WTC11 (cell line): ENCODE measurements around the gene TRIM26. TPM values are rescaled to one million over a fixed set of nuclear protein-coding genes. Genes with fewer than 3 reads are reported as not detected.
"Not testable (repeated sequence)": the region's sequence is repeated elsewhere in the genome, so short reads cannot be mapped to it uniquely, and the experiment has no call there.

Experiments
- ATAC-seq: fragments of 200-7000 bp; cut with Tn5 transposase; 2 replicates; pipeline ENCODE4 v1.10.0; 2021; ENCODE audit warnings: mild to moderate bottlenecking, moderate library complexity
- CTCF ChIA-PET: fragments of 300-600 bp; sonication (Branson Sonifier 250); formaldehyde crosslinking; loops from one replicate; lab custom pipeline; 2021; ENCODE audit warnings: antibody characterized with exemption; lab: Charles Lee
- POLR2A ChIA-PET: fragments of 350-600 bp; sonication (Branson Sonifier 250); formaldehyde crosslinking; loops from one replicate; lab custom pipeline; 2021; ENCODE audit warnings: antibody characterized with exemption; lab: Charles Lee
- DNase-seq: peaks from one replicate; pipeline ENCODE4 v3.0.0; 2021; ENCODE audit warnings: low spot score
- H3K27ac Mint-ChIP-seq: 2 replicates; pipeline ENCODE4 v1.8.0; 2021; ENCODE audit warnings: mixed read lengths
- H3K27me3 Mint-ChIP-seq: 2 replicates; pipeline ENCODE4 v1.8.0; 2021; ENCODE audit warnings: low read depth, mild to moderate bottlenecking, moderate library complexity, mixed read lengths
- H3K36me3 Mint-ChIP-seq: 2 replicates; pipeline ENCODE4 v1.8.0; 2021; ENCODE audit warnings: mixed read lengths
- H3K4me1 Mint-ChIP-seq: 2 replicates; pipeline ENCODE4 v1.8.0; 2022; ENCODE audit warnings: mixed read lengths
- H3K4me3 Mint-ChIP-seq: 2 replicates; pipeline ENCODE4 v1.8.0; 2021; ENCODE audit warnings: mild to moderate bottlenecking, moderate library complexity, mixed read lengths
- H3K9me3 Mint-ChIP-seq: 2 replicates; pipeline ENCODE4 v1.8.0; 2021; ENCODE audit warnings: mixed read lengths
- CREM ChIP-seq: sonication (generic); formaldehyde crosslinking; IDR thresholded peaks from 2 replicates; pipeline ENCODE4 v1.8.1; 2022; ENCODE audit warnings: mild to moderate bottlenecking, missing genetic modification reagents, moderate library complexity
- E2F1 ChIP-seq: sonication (generic); formaldehyde crosslinking; IDR thresholded peaks from 2 replicates; pipeline ENCODE4 v1.8.0; 2022; ENCODE audit warnings: mild to moderate bottlenecking, missing genetic modification reagents
- EMX1 ChIP-seq: fragments of 250-450 bp; sonication (Bioruptor Pico); IDR thresholded peaks from 2 replicates; pipeline ENCODE4 v1.8.0; 2021; ENCODE audit warnings: mild to moderate bottlenecking
- FOXJ3 ChIP-seq: sonication (generic); formaldehyde crosslinking; IDR thresholded peaks from 2 replicates; pipeline ENCODE4 v1.9.0; 2021; ENCODE audit warnings: missing genetic modification reagents, mild to moderate bottlenecking, borderline replicate concordance
- FOXK1 ChIP-seq: sonication (generic); formaldehyde crosslinking; IDR thresholded peaks from 2 replicates; pipeline ENCODE4 v1.8.0; 2022; ENCODE audit warnings: mild to moderate bottlenecking, moderate library complexity, missing genetic modification reagents
- FOXP1 ChIP-seq: sonication (generic); formaldehyde crosslinking; IDR thresholded peaks from 2 replicates; pipeline ENCODE4 v1.8.0; 2022; ENCODE audit warnings: missing genetic modification reagents, mild to moderate bottlenecking, moderate library complexity, borderline replicate concordance
- GTF2I ChIP-seq: fragments of 250-450 bp; sonication (Bioruptor Pico); conservative IDR thresholded peaks from 2 replicates; pipeline ENCODE4 v1.4.0; 2021; ENCODE audit warnings: mild to moderate bottlenecking
- HMGA2 ChIP-seq: fragments of 250-450 bp; sonication (Bioruptor Pico); IDR thresholded peaks from 2 replicates; pipeline ENCODE4 v1.4.0; 2021; ENCODE audit warnings: mild to moderate bottlenecking, moderate library complexity
- JAZF1 ChIP-seq: fragments of 250-450 bp; sonication (Bioruptor Pico); IDR thresholded peaks from 2 replicates; pipeline ENCODE4 v1.9.0; 2021; ENCODE audit warnings: moderate library complexity, mild to moderate bottlenecking, inconsistent platforms
- MYBL2 ChIP-seq: sonication (generic); formaldehyde crosslinking; IDR thresholded peaks from 2 replicates; pipeline ENCODE4 v1.8.1; 2023; ENCODE audit warnings: mild to moderate bottlenecking, moderate library complexity, missing genetic modification reagents
- NR1H2 ChIP-seq: sonication (generic); formaldehyde crosslinking; IDR thresholded peaks from 2 replicates; pipeline ENCODE4 v1.9.0; 2021; ENCODE audit warnings: mild to moderate bottlenecking, moderate library complexity, missing genetic modification reagents
- PRRX2 ChIP-seq: fragments of 250-450 bp; sonication (Bioruptor Pico); IDR thresholded peaks from 2 replicates; pipeline ENCODE4 v1.8.0; 2021; ENCODE audit warnings: mild to moderate bottlenecking
- SMAD3 ChIP-seq: sonication (generic); formaldehyde crosslinking; IDR thresholded peaks from 2 replicates; pipeline ENCODE4 v1.8.0; 2022; ENCODE audit warnings: missing genetic modification reagents, mild to moderate bottlenecking, borderline replicate concordance
- ZNF121 ChIP-seq: sonication (generic); formaldehyde crosslinking; IDR thresholded peaks from 2 replicates; pipeline ENCODE4 v1.8.0; 2023; ENCODE audit warnings: missing genetic modification reagents
- ZSCAN18 ChIP-seq: fragments of 250-450 bp; sonication (Bioruptor Pico); IDR thresholded peaks from 2 replicates; pipeline ENCODE4 v2.1.2; 2022; ENCODE audit warnings: mild to moderate bottlenecking, moderate library complexity
- total RNA-seq: library from RNA; stranded (reverse); gene quantifications from 3 replicates; pipeline ENCODE4 v1.2.3, GENCODE V29; 2021
- TF ChIP-seq, protein P1 (sequence below): sonication (generic); formaldehyde crosslinking; conservative IDR thresholded peaks from 2 replicates; pipeline ENCODE4 v1.8.1; 2022; ENCODE audit warnings: mild to moderate bottlenecking, missing genetic modification reagents
- TF ChIP-seq, protein P2 (sequence below): sonication (generic); formaldehyde crosslinking; IDR thresholded peaks from 2 replicates; pipeline ENCODE4 v1.8.1; 2023; ENCODE audit warnings: mild to moderate bottlenecking, missing genetic modification reagents
- TF ChIP-seq, protein P3 (sequence below): sonication (generic); formaldehyde crosslinking; IDR thresholded peaks from 2 replicates; pipeline ENCODE4 v1.8.0; 2023; ENCODE audit warnings: missing genetic modification reagents
- TF ChIP-seq, protein P4 (sequence below): sonication (generic); formaldehyde crosslinking; IDR thresholded peaks from 2 replicates; pipeline ENCODE4 v1.8.1; 2022; ENCODE audit warnings: missing genetic modification reagents, borderline replicate concordance
- TF ChIP-seq, protein P5 (sequence below): sonication (generic); formaldehyde crosslinking; IDR thresholded peaks from 2 replicates; pipeline ENCODE4 v1.8.0; 2022; ENCODE audit warnings: mild to moderate bottlenecking, missing genetic modification reagents

Gene TRIM26
- total RNA-seq, 1 experiment from 2014 or later: 27.7 TPM

- Mint-ChIP-seq H3K4me3 (no peak overlapping the region), H3K27me3 (peaks cover 73% of the 10 kb centered on the region), H3K36me3 (no peaks in the 10 kb centered on the region), H3K4me1 (peaks cover 9% of the 10 kb centered on the region), H3K27ac (no peak overlapping the region), H3K9me3 (no peaks in the 10 kb centered on the region; the same call in 1 of the 2 replicates)
- POLR2A ChIA-PET: no interaction called here
- no peak for TF ChIP-seq FOXK1 (CRISPR knock-in tag)
- TF ChIP-seq, protein P1, sequence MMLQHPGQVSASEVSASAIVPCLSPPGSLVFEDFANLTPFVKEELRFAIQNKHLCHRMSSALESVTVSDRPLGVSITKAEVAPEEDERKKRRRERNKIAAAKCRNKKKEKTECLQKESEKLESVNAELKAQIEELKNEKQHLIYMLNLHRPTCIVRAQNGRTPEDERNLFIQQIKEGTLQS (CRISPR knock-in tag): no peak
- TF ChIP-seq, protein P2, sequence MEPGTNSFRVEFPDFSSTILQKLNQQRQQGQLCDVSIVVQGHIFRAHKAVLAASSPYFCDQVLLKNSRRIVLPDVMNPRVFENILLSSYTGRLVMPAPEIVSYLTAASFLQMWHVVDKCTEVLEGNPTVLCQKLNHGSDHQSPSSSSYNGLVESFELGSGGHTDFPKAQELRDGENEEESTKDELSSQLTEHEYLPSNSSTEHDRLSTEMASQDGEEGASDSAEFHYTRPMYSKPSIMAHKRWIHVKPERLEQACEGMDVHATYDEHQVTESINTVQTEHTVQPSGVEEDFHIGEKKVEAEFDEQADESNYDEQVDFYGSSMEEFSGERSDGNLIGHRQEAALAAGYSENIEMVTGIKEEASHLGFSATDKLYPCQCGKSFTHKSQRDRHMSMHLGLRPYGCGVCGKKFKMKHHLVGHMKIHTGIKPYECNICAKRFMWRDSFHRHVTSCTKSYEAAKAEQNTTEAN: no peak
- TF ChIP-seq, protein P3, sequence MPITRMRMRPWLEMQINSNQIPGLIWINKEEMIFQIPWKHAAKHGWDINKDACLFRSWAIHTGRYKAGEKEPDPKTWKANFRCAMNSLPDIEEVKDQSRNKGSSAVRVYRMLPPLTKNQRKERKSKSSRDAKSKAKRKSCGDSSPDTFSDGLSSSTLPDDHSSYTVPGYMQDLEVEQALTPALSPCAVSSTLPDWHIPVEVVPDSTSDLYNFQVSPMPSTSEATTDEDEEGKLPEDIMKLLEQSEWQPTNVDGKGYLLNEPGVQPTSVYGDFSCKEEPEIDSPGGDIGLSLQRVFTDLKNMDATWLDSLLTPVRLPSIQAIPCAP: no peak
- TF ChIP-seq CREM (CRISPR knock-in tag): no peak
- no peak for TF ChIP-seq NR1H2 (CRISPR knock-in tag)
- no peak for TF ChIP-seq FOXJ3 (CRISPR knock-in tag)
- no peak for TF ChIP-seq ZNF121
- TF ChIP-seq FOXP1 (CRISPR knock-in tag): no peak
- TF ChIP-seq, protein P4, sequence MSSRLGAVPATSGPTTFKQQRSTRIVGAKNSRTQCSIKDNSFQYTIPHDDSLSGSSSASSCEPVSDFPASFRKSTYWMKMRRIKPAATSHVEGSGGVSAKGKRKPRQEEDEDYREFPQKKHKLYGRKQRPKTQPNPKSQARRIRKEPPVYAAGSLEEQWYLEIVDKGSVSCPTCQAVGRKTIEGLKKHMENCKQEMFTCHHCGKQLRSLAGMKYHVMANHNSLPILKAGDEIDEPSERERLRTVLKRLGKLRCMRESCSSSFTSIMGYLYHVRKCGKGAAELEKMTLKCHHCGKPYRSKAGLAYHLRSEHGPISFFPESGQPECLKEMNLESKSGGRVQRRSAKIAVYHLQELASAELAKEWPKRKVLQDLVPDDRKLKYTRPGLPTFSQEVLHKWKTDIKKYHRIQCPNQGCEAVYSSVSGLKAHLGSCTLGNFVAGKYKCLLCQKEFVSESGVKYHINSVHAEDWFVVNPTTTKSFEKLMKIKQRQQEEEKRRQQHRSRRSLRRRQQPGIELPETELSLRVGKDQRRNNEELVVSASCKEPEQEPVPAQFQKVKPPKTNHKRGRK (CRISPR knock-in tag): no peak
- TF ChIP-seq SMAD3 (CRISPR knock-in tag): no peak
- CTCF ChIA-PET: interaction anchor here (1.1 to 1.8 kb wide), 3 partner anchors 66 to 321 kb away, joined by 3 to 8 read pairs (median 3); no protein-coding TSS in a partner anchor
- ATAC-seq (no peak), DNase-seq (no peak)
Observed at GRCh38 chr6:30168741-30169140, 44.5 kb downstream of the TRIM26 start.

GRCh38 chr6:30167101-30167500, 46.1 kb downstream of the TRIM26 start:
- H3K27ac Mint-ChIP-seq: no peak overlapping the region
- peaks cover 57% of the 10 kb centered on the region for H3K27me3 Mint-ChIP-seq
- no peaks in the 10 kb centered on the region for H3K36me3 Mint-ChIP-seq
- H3K4me1 Mint-ChIP-seq: peaks cover 13% of the 10 kb centered on the region
- no peak overlapping the region for H3K4me3 Mint-ChIP-seq
- DNase-seq: no peak
- TF ChIP-seq HMGA2 (CRISPR knock-in tag) (no peak), JAZF1 (CRISPR knock-in tag) (no peak), MYBL2 (CRISPR knock-in tag) (no peak), EMX1 (CRISPR knock-in tag) (no peak), ZSCAN18 (CRISPR knock-in tag) (no peak), E2F1 (no peak), PRRX2 (CRISPR knock-in tag) (no peak), GTF2I (no peak), ZNF121 (no peak)
- TF ChIP-seq, protein P5, sequence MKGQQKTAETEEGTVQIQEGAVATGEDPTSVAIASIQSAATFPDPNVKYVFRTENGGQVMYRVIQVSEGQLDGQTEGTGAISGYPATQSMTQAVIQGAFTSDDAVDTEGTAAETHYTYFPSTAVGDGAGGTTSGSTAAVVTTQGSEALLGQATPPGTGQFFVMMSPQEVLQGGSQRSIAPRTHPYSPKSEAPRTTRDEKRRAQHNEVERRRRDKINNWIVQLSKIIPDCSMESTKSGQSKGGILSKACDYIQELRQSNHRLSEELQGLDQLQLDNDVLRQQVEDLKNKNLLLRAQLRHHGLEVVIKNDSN (CRISPR knock-in tag): no peak
- TF ChIP-seq, protein P1 (CRISPR knock-in tag): no peak
- TF ChIP-seq, all 79 proteins: peak for 0
- H3K9me3 Mint-ChIP-seq: no peaks in the 10 kb centered on the region; the same call in 1 of the 2 replicates
- no peak for ATAC-seq
- CTCF ChIA-PET: interaction anchor here (1.8 kb wide), 1 partner anchor 64 kb away, joined by 8 read pairs; no protein-coding TSS in a partner anchor
- POLR2A ChIA-PET: no interaction called here

GRCh38 chr6:30165238-30165637, 48.0 kb downstream of the TRIM26 start:
- H3K4me1 Mint-ChIP-seq, H3K27ac Mint-ChIP-seq, DNase-seq, ATAC-seq, H3K9me3 Mint-ChIP-seq, POLR2A ChIA-PET, H3K4me3 Mint-ChIP-seq, CTCF ChIA-PET, H3K36me3 Mint-ChIP-seq: not testable (repeated sequence)
- peaks cover 38% of the 10 kb centered on the region for H3K27me3 Mint-ChIP-seq
